Measurements from ENCODE around the gene SBSN. TPM values are rescaled to one million over a fixed set of nuclear protein-coding genes. Genes with fewer than 3 reads are reported as not detected.

The SBSN gene
- total RNA-seq, 2 experiments from 2014 or later, result not detected

DNA sequence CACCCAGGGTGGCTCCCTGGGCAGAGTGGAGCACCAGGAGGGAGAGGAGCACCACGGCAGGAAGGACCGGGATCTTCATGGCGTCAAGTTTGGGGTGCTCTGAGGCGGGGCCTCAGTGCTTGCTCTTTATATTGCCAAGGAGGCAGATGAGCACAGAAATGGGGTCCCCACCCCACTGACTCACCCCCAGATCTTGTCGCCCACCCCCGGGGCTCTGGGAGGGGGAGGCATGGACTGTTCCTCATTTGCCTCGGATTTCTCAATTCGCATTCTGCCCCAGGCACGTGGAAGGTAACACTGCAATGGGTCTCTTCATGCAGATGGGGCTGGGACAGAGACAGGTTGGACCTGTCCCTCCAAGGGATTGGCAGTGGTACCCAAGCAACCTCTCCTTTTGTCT is 37.7 kb downstream of the SBSN start, which contains the start of gene KRTDAP:
Gene KRTDAP, minus strand, starts transcription at position 101 of the 400 bp plus-strand sequence. Its CDS starts 22 bp downstream, at position 79.
- ATAC-seq (no peak), DNase-seq (no peak)
- Mint-ChIP-seq H3K4me3 (no peak within 1 kb of the TSS), H3K9me3 (no peaks in the 10 kb centered on the region), H3K27me3 (peaks cover 16% of the 10 kb centered on the region), H3K36me3 (ENCODE audit: low read depth) (no peaks in the 10 kb centered on the region), H3K4me1 (ENCODE audit: low read depth) (peaks cover 13% of the 10 kb centered on the region), H3K27ac (no peak within 1 kb of the TSS)
- intact Hi-C loops (cut with micrococcal nuclease), result no loop called here
- TF ChIP-seq, protein P1, sequence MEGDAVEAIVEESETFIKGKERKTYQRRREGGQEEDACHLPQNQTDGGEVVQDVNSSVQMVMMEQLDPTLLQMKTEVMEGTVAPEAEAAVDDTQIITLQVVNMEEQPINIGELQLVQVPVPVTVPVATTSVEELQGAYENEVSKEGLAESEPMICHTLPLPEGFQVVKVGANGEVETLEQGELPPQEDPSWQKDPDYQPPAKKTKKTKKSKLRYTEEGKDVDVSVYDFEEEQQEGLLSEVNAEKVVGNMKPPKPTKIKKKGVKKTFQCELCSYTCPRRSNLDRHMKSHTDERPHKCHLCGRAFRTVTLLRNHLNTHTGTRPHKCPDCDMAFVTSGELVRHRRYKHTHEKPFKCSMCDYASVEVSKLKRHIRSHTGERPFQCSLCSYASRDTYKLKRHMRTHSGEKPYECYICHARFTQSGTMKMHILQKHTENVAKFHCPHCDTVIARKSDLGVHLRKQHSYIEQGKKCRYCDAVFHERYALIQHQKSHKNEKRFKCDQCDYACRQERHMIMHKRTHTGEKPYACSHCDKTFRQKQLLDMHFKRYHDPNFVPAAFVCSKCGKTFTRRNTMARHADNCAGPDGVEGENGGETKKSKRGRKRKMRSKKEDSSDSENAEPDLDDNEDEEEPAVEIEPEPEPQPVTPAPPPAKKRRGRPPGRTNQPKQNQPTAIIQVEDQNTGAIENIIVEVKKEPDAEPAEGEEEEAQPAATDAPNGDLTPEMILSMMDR (IDR thresholded peaks at IDR 0.05), result no peak
- ChIA-PET CTCF (interaction anchor here (1.3 to 2.0 kb wide), 2 partner anchors 22 to 137 kb away, joined by 3 to 5 read pairs; no protein-coding TSS in a partner anchor), POLR2A (interaction anchor here (0.6 kb wide), 1 partner anchor 73 kb away, joined by 3 read pairs; no protein-coding TSS in a partner anchor)

GRCh38 chr19:35488677-35489076 is 39.4 kb downstream of the SBSN start:
- H3K4me3 Mint-ChIP-seq, result no peak overlapping the region
- H3K27me3 Mint-ChIP-seq, result peaks cover 16% of the 10 kb centered on the region
- H3K4me1 Mint-ChIP-seq (ENCODE audit: low read depth), result peaks cover 10% of the 10 kb centered on the region
- intact Hi-C loops (cut with micrococcal nuclease), result no loop called here
- no peaks in the 10 kb centered on the region for H3K36me3 Mint-ChIP-seq (ENCODE audit: low read depth)
- no peaks in the 10 kb centered on the region for H3K9me3 Mint-ChIP-seq
- CTCF ChIA-PET, result no interaction called here
- TF ChIP-seq, protein P1 (IDR thresholded peaks at IDR 0.05), result no peak
- H3K27ac Mint-ChIP-seq, result no peak overlapping the region
- ATAC-seq, result no peak
- DNase-seq, result no peak
- POLR2A ChIA-PET, result no interaction called here

DNA sequence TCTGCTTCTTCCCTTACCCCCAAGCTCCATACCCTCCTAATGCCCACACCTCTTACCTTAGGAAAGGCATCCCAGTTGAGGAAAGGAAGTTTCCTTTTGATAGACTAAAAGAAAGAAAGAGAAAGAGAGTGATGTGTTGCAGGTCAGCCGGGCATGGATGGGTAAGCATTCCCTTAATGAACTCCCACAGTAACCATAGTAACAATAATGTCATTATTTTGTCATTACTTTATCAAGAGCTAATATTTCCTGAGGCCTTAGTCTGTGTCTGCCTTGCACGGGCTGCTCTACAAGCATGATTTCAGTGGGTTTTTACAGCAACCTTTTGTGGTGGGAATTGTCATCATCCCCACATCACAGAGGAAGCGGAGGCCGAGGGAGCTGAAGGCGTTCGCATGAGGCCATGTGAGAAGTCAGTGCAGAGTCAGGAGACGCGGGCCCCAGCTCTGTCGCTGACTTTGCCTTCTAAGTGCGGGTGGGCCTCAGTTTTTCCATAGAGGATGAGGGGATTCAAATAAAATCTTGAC is 40.4 kb downstream of the SBSN start:
- CTCF ChIA-PET, result interaction anchor here (1.0 to 4.0 kb wide), 4 partner anchors 8 to 23 kb away, joined by 3 to 29 read pairs (median 8); no protein-coding TSS in a partner anchor
- no peak overlapping the region for H3K27ac Mint-ChIP-seq
- no peaks in the 10 kb centered on the region for H3K9me3 Mint-ChIP-seq
- H3K4me3 Mint-ChIP-seq, result no peak overlapping the region
- H3K4me1 Mint-ChIP-seq (ENCODE audit: low read depth), result peaks cover 10% of the 10 kb centered on the region
- no peaks in the 10 kb centered on the region for H3K36me3 Mint-ChIP-seq (ENCODE audit: low read depth)
- DNase-seq, result peak; percentile 45
- TF ChIP-seq, protein P1 (IDR thresholded peaks at IDR 0.05), result no peak
- peaks cover 13% of the 10 kb centered on the region for H3K27me3 Mint-ChIP-seq
- ATAC-seq, result peak; percentile 60
- POLR2A ChIA-PET, result interaction anchor here (1.6 kb wide), 1 partner anchor 39 kb away, joined by 3 read pairs; the partner anchor contains the start of gene FFAR2
- intact Hi-C loops (cut with micrococcal nuclease), result no loop called here

DNA sequence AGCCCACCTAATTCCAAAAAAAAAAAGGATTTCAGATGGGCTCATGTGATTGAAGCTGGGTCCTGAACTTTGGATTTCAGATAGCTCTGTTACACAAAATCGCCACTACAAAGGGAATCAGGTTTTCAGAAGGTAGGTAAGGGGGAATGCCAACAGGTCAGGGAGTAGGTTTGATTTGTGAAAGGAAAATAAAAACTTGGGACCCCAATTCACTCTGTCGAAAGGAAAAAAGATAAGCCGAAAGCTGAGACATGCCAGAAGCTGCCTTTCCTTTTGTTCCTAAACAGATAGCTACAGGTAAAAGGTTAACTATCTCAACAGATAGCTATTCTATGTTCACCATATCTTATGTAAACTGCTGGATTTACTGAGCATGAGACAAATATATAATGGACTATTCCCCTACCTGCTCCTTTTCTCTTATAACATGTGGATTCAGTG is 41.8 kb downstream of the SBSN start:
- Mint-ChIP-seq H3K4me1 (ENCODE audit: low read depth) (peaks cover 10% of the 10 kb centered on the region), H3K36me3 (ENCODE audit: low read depth) (no peaks in the 10 kb centered on the region), H3K4me3 (no peak overlapping the region), H3K9me3 (no peaks in the 10 kb centered on the region), H3K27me3 (peaks cover 13% of the 10 kb centered on the region), H3K27ac (no peak overlapping the region)
- TF ChIP-seq, protein P1 (IDR thresholded peaks at IDR 0.05), result no peak
- DNase-seq, result no peak
- no peak for ATAC-seq
- POLR2A ChIA-PET, result interaction anchor here (0.6 to 1.6 kb wide), 3 partner anchors 38 to 272 kb away, joined by 3 read pairs; partner anchors contain the start of gene FFAR2
- CTCF ChIA-PET, result interaction anchor here (0.6 to 4.0 kb wide), 6 partner anchors 9 to 776 kb away, joined by 3 to 29 read pairs (median 5); no protein-coding TSS in a partner anchor
- intact Hi-C loops (cut with micrococcal nuclease), result no loop called here

Data from activated CD8-positive, alpha-beta T cell treated with anti-CD3 and anti-CD28 coated beads for 36 hours (primary cell).